ENCODE data around the gene NF2.

The NF2 gene

GRCh38 chr22:29673361-29674066, 70.1 kb downstream of the NF2 start:
- DNase-seq, result no peak

DNA sequence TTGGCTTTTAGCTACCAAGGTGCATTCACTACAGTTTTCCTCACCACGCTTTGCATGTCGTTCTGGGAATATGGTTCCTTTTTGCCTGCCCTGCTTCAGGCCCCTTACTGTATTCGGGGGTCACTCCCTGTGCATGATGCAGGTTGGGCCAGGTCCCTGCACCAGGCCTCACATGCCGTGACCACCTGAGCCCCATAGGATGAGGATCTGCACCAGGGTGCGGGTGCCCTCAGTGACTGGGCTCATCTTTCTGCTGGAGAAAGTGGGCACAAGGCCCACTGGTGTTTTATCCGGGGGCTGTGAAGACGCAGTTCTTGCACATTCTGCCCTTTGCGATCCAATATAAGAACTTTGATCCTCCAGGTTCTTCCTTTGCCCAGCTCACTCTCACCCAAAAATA, 70.7 kb downstream of the NF2 start:
- DNase-seq, result no peak

- DNase-seq, result no peak
Observed at GRCh38 chr22:29679316-29679715, 75.9 kb downstream of the NF2 start.

DNA sequence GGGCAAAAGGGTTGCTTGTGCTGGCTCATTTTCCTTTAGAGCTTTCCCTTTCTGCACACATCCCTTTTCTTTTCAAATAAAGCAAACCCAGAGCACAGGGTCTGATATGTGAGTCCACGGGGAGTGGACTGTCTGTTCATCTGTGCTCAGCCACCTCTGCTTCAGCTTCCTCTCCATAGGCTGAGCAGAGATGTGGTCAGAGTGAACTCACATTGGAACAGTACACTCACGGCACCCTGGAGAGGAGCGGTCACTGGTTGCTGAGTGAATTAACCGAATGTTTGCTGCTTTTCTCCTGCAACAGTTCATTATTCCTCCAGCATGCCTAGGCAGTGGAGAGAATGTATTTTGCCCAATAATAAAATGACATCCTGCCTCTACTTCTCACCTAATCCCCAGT, 80.1 kb downstream of the NF2 start:
- DNase-seq, result no peak

- DNase-seq, result no peak
Observed at GRCh38 chr22:29684244-29684643, 80.8 kb downstream of the NF2 start.

- no peak for DNase-seq
Observed at GRCh38 chr22:29689206-29689879, 85.9 kb downstream of the NF2 start.

DNA sequence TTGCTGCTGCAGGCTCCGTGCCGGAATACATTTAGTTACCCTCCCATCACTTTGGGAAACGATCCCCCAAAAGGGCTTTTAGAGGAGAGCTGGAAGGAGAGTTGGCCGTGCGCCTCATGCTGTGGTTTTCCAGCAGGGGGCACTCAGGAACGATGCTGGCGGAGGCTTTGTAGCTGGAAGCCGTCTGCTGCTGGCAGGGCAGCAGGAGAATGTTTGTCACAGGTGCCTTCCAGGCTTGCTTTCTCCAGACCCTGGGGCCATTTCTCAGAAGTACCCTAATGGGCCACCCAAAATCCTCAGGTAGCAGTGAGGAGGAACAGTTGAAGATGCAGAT, 86.4 kb downstream of the NF2 start:
- no peak for DNase-seq

GRCh38 chr22:29690476-29690875, 87.0 kb downstream of the NF2 start:
- no peak for DNase-seq

- DNase-seq, result no peak
Observed at GRCh38 chr22:29691636-29692326, 88.3 kb downstream of the NF2 start.

DNA sequence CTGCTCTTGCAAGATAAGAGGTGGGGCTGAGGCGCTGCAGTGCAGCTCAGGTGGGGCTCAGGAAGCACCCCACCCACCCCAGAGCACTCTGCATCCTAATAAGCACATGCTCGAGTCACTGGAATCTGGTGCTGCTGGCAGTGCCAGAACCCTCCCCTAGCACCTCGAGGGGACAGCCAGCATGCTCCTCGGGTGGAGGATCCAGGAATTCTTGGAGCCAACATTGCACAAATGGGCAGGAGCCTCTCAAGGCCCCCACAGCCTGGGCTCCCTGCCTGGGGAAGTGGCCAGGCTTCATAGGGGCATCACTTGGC, 88.9 kb downstream of the NF2 start:
- DNase-seq, result no peak

DNA sequence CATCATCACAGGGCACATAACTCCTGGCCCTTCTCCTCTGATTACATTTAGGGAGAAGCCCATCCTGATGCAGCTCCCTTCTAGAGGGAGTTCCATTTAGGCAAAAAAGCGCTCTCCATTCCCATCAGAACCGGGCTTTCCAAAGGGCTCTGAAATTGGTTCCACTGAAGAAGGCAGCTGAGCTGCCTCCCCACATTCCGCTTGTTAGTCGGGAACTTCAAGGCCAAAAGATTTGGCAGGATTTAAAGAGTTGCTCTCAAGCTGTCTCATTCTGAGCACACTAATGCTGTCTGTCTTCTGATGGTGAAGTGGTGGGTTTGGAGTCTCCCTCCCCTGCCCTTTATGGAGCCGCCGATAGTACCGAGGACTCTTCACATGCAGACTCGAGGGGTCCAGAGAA, 89.7 kb downstream of the NF2 start:
- no peak for DNase-seq

GRCh38 chr22:29693671-29694070, 90.2 kb downstream of the NF2 start:
- DNase-seq, result no peak

DNA sequence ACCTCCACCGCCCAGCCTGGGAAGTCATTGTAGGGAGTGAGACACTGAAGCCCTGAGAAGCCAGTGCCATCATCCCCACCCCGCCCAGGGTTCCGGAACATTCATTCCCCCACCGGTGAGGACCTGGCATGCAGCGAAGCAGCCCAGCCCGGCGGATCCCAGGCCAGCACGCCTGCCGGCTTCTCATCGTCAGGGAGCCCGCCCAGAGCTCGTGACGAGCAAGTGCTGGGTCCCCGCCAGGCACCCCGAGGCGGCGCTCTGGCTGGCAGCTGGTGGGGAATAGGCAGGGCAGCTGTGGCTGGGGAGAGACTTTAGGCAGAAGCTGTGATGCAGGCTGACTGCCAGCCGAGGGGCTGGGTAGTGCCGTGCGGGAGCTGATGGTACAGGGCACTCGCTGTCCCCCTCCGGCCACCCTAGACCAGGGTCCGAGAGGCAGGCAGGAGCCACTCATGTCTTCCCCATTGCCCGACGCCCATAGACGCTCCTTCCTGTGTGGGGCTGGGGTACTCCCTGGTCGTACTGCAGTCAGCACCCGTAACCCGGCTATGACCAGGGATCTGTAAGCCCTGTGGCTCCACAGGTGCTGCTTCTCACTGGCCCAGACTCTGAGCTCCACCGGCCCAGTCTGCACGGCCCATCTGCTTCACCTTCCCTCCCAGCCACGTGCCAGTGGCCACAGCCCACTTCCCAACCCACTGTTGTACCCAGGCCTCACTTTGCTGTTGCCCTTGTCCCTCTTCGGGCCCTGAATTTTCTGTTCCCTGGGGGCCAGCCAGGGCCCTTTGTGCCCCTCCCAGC, 91.9 kb downstream of the NF2 start:
- no peak for DNase-seq

DNA sequence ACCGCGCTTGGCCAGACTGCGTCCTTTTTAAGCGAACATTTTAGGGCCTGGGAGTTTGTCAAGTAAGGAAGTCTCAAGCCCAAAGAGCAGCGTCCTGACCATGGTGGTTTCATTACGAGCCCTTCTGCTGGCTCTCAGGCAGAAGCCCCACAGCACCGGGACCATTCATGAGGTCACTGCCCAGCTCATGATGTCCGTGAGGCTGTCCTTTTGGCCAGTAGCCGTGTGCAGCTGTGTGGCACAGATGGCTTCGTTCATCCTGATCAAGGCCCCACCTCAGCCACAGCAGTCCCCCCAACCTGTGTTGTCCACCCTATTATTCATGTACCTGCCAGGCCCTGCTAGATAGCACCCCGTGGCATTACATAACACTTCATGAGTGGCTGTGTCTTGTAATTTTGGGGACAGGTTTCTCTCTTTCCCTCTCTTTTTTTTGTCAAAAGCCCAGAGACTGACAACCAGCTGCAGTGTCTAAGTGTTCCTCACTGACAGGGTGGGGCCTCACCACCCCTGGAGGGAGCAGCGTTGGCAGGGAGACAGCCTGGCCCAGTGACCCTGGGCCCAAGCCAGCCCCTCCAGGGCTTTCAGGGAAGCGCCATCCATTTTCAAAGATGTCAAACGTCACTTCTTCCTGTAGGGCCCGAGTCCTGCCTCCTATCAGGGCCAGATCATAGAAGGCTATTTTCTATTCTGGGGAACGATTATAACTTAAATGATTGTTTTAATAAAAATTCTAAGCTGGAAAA, 94.6 kb downstream of the NF2 start:
- no peak for DNase-seq

GRCh38 chr22:29700206-29700899, 96.9 kb downstream of the NF2 start:
- no peak for DNase-seq

DNA sequence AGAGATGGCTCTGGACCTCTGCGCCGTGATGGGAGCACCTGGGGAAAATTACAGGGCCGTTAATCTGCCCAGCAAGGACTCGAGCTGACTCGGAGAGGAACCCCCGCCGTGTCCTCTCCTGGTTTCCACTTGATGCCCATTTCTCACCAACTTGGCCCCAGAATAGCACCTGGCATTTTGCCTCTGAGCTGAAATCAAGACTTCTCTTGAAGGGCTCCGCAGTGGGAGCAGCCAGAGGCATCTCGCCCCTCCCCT, 97.4 kb downstream of the NF2 start:
- no peak for DNase-seq

DNA sequence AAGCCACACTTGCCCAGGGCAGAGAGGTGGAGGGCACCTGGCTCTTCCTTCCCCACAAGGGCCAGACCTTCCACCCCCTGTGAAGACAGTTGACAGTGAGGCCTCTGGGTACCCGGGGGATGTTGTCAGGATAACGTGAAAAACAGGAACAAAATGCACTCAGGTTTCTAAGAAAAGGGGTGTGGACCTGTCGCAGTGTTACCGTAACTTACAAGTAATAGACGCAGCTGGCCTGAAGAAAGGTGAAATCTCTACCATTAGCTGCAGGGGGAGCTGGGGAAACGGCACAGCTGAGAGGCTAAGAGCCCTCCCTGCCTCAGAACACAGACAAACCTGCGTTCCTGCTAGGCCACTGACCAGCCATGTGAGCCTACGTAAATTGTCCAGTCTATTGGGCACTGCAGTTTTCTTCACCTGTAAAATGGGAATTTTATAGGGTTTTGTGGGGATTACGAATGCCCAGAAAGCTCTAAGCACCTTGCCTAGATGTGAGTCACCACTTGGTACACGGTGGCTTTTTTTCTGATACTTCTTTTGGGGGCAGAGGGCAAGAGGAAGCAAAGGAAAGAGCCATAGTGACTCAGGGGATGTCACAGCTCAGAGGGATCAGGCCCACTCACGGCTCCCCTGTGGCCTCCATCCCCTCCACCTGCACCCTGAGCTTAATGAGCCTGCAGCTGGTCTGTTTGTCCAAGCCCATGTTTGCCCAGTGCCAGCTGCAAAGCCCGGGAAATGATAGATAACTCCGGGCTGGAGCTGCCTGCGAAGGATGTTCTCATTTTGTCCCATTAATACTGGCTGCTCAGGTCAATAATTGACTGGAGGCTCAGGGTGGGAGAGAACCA, 97.9 kb downstream of the NF2 start:
- no peak for DNase-seq

DNA sequence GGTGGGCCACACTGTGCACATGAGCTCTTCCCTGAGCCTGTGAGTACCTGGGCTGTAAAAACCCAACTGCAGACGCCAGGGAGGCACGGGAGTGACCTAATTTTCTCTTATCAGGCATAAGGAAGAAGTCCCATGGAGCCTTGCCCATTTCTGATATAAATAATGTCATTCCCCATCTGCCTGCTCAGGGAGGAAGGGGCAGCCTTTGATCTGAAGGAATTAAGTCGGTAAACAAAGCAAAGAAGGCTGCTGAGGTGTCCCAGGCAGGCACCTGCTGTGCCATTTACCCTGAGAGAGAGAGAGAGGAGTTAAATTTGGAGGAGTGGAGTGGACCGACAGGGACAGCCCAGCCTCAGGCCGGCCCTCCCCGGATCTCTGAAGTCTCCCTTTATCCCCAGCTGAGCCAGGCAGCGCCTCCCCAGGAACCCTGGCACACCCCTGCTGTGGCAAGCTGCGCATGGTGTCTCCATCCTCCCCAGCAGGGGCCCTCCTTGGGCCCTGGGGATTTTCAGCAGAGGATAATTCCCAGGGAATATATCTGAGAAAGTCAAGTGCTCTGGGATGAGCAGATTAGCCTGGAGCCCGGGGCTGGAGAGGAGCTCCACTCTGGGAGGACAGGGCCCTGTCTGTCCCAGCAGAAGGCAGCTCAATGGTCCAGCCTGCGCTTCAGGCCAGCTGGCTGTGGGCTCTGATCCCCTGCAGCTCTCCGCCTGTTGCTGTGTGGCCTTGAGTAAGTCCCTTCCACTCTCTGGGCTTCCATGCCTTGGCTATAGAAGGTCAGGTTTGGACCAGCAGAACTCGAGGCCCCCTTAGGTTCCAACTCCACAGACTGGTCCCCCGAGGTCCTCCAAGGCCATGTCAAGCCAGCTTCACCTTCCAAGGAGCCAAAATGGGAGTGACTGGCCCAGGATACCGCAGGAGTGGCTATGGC, 98.8 kb downstream of the NF2 start:
- no peak for DNase-seq

DNA sequence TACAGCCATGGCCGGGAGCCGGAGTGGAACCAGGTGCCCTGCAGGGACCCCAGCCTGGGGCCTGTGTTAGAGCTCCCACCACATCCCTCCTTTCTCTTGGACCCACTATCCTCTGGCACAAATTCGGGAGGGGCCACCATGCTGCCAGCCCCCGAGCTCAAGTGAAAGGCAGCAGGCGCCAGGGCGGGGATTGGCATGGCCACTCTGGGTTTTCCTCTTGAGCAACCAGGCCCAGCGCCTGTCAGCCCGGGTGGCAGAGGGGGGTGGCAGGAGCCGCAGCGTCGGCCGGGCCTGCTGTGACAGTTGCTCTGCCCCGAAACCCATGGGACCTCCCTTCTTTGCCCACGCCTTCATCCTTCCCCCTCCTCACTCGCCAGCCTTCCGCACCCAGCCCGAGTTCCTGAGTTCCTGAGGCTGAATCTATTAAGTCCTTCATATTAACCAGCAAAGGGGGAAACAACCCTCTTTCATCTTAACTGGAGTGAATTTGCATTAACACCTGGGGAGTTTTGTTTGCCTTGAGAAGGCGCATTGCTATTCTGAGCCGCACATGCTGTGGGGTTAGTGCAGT, 99.6 kb downstream of the NF2 start:
- no peak for DNase-seq

- DNase-seq, result no peak
Observed at GRCh38 chr22:29703569-29704195, 100.2 kb downstream of the NF2 start.
